Dermis microvascular lymphatic vessel endothelial cell (primary cell): Measurements from ENCODE around the gene EXOC6B. TPM values are rescaled to one million over a fixed set of nuclear protein-coding genes. Genes with fewer than 3 reads are reported as not detected.

Source experiments
- DNase-seq, 2 donors: peaks; one replicate each; pipeline versions ENCODE4 v3.0.0 to v3.0.0-alpha.2; 2010; ENCODE audit warnings: low read depth in 2 of 2
- total RNA-seq: library from RNA; depleted of rRNA; stranded (reverse); fragments of >200 nt; gene quantifications from 2 replicates; pipeline ENCODE4 v1.2.1, GENCODE V29; 2014

Gene EXOC6B
- total RNA-seq, 1 donor from 2014 or later: 12.1 TPM

DNA sequence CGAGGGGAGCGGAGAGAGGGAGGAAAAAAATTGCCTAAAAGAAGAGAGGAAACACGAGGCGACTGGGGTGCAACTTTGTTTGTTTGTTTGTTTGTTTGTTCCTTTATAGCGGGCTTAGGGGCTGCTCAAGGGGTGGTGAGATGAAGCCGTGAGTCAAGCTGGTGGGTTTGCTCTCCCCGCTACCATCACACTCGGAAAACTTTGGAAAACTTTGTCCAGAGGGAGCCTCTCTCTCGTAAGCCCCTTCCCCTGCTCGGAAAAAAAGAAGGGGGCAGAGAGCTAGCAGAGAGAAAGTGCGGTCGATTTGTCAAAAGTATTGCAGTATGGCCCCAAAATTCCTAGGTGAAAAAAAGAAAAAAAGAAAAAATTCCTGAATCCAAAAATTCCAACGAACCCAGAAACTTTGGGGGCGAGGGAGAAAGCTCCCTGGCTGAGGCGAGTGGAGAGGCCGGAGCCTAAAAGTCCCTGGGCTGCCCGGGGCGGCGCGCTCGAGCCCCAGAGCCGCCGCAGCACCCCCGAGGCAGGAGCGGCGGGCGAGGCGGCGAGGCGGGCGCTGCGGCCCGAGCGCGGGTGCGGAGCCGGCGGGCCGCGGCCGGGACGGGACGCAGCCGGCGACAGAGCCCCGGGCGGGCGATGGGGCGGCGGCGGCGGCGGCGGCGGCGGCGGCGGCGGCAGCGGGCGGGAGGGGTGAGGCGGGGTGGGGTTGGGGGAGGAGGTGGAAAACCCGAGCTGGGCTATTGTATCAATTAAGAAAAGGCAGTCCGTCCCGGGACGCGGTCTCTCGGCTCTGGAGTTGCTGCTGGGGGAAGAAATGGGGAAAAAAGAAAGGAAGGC is 677.6 kb downstream of the EXOC6B start:
- no peak for DNase-seq

DNA sequence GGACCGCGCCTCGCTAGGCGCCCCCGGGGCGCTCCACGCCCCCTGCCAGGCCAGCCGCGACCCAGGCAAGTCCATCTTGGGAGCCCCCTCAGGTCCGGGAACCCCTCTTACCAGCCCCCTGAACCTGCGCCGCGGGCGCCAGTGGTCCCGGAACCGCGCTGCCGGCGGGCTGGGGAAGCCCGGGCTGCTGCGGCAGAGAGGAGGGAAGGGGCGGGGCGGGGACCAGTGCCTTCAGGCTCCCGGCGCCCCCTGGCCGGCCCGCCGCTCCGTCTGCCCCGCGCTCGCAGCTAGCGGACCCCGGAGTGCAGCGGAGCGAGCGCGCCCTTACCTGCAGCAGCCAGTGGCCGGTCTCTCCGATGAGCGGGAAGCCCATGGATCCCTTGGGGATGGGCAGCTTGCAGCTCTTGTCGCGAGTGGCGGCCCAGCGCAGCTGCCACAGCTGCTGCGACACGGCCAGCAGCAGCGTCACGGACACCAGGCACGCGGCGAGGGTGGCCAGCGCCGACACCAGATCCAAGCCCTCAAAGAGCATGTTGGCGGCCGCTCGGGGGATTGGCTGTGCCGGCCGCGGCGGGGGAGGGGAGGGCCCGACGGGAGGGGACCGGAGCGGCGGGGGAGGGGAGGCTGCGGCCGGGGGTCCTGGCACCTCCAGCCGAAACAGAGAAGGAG is 678.4 kb downstream of the EXOC6B start, which contains the start of gene CYP26B1:
CYP26B1 (minus strand) TSS at position 560 of the 669 bp plus-strand sequence; CDS start at position 532, 28 bp downstream.
- DNase-seq: no peak

DNA sequence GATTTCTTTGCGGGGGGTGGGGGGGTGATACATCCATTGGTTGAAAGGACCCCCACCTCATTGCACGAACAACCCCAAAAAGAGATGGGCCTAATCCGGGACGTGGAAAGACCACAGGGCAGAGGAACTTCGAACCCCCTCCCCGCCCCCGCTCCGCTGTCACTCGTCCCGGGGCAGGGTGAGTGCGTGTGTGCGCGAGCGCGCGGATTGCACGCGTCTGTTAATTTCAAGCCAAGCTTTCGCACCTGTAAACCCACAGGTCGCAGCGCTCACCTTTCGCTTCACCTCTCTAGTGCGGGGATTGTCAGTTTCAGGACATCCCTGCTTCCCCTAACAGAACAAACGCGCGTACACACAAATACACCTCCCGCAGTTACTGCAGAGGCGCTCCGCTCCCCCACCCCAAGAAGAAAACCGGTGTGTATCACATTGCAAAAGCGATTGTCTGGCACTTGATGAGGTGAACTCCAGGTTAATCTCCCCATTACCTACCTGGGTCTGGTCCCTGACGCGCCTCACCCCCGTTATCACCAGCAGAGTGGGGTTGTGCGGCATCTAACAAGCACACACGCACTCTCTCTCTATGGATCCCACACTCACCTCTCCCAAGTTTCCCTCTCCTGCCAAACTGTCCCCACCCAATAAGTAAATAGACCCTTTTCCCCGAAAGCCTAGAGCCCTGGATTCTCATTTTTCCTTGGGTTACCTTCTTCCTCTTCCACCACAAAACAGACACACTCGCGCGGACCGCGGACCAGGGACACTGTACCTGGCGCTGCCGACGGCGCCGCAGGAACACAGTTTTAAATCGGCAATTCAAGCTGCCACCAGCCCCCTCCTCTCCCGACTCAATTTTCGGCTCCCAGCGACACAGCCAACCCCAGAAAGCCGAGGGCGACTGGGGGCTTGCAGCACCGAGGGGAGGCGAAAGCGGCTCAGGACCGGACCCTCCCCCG is 679.2 kb downstream of the EXOC6B start:
- no peak for DNase-seq

DNA sequence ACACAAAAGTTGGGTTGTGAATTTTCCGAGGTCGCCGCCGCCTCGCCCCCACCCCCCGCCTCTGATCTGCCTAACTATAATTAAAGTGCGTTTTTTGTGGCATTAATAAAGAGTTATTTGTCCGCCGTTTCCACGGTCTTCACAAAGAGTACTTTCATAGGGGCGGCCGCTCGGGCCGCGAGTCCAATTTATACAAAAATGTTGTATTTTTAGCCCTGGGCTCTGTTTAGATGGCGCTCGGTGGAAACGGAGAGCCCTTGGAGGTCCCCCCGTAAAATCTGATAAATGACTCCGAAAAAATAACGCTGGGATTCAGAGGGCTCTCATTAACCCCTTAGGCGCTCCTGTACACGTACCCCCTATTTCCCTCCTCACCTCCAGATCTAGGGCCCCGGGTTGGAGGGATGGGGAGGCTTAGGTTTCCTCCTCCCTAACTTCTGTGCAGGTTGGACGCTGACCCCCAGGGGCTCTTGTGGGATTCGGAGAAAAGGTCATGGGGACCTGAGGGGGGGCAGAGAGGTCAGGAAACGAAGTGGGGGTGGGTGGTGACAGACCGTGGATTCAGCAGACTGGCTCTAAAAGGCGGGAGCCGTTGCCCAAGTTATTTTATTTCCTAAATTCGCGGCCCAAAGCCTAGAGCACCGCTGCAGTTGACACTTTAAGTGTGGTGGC is 680.0 kb downstream of the EXOC6B start:
- no peak for DNase-seq

DNA sequence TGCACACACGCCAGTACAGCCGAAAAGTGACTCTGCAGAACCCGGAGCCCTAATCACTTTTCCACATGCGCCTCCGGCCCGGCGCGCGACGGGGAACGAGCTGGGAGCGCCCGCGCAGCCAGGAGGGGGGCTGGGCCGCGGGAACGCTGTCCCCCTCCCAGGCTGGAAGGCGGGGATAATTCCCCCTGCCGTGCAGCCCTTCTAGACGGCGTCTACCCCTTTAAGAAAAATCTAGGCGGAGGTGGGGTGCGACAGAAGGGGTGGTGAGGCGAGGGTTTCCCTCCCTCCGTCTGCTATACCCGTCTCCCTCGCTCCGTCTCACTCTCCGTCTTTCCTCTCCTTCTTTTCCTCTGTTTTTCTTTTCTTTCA is 680.6 kb downstream of the EXOC6B start:
- DNase-seq: no peak

DNA sequence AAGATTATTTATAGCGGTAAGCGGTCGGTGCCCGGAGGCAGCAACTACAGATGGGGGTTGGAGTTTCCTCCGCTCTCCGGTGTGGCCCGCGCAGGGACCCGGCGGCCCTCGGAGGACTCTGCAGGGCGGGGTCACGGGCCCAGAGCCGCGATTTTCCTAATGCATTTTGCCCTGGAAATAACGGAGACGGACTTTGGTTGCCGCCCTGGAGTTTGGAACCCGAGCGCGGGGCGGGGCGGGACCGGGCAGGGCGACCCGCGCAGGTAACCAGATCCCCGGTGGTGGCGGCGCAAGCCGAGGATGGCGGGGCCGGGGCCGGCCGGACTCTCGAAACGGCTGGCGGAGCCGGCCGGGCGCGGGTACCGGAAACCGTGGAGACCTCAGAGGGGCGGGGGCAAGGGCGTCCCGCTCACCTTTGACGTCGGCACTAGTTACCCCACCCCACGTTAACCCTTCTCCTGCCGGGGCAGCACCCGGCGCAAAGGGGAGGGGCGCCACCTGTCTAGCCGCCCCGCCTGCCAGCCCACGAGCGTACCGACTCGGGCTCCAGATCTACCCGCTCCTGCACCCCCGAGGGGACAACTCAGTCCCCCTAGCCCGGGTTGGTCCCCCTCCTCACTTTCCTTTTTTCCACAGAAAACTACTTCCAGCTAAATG is 681.1 kb downstream of the EXOC6B start:
- DNase-seq: no peak

DNA sequence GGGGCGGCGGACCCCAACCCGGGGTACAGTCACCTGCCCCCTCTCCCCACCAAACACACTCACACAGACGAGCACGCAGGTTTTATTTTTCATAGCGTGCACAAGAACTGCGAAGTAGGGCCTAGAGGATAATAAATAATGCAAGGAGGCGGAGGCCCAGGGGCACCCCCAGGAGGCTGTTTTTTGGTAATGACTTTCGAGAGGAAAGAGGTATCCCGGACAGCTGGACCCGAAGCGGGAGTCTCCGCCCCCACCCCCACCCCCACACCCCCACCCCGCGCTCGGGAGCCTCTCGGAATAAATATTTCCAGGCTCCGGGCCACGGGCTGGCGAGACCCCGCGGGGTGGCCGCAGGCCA is 681.6 kb downstream of the EXOC6B start:
- no peak for DNase-seq

DNA sequence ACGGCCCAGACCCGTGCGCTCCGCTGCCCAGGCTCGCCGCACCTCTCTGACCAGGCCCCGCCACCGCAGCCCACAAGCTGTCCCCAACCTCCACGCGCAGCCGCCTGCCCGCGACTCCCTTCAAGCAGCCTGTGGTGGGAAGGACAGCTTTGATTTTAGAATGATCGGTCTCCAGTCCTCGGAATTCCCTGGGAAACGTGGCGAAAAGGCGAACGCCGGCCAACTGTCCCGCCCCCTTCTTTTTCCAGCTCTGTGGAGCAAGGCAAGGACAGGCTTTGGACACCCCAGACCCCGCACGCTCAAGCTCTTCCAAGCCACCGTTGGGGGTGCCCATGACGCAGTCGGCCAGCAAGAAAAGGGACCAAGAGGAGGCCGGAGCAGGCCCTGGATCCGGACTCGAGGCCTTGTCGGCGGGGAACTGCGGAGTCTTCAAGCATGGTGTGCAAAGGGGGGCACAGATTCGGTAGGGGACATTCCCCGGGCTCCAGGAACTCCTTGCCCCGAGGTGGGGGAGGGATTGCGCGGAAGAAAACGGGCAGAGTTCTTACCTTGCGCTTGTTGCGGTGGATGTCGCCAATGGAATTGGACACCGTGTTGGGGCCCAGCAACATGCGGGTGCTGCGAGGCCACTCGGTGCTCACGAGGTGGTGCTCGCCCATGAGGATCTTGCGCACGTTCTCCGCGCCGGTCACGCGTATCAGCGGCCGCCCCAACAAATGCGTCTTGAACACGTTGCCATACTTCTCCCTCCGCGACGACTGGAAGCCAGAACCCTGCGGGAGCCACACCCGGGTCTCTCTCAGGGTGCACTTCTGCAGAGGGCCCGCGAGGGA is 682.2 kb downstream of the EXOC6B start:
- DNase-seq: no peak

DNA sequence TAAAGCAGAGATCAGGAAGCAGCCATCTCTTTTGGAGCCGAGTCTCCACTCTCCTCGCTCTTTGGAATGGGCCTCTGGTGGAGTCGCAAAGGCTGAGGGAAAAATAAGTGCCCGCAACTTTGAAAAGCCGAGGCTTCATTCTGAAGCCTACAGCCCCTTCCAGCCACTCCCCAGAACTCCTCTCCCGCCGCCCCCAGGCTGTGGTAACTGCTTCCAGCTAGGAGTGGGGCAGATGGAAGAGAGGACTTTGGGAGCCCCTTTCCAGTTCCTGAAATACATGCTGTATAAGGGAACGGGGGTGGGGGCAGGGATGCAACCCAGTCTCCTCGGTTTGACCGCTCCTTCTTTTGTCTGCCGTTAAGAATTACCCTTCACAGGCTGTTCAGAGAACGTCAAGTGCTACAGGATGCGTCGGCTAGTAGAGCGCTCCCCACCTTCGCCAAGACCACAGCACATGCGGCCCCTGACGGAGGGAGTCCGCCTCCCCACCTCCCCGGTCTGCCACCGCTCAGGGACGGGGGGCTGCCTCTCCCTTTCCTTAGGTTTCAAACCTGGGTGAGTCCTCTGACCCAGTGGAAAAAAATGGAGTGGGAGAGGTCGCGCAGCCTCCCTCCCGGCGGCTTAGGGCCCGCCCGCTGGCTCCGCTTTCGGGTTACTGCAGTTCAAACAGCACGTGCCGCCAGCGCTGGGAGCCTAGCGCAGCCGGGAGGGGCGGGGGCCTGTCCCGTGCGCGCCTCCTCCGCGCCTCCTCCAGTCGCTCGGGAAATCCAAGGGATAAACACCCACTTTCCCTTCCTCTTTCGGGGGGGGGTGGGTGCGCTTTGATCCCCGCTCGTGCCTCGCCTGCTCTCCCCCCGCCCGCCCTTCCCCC is 683.0 kb downstream of the EXOC6B start:
- DNase-seq: peak; percentile 6 to 38

DNA sequence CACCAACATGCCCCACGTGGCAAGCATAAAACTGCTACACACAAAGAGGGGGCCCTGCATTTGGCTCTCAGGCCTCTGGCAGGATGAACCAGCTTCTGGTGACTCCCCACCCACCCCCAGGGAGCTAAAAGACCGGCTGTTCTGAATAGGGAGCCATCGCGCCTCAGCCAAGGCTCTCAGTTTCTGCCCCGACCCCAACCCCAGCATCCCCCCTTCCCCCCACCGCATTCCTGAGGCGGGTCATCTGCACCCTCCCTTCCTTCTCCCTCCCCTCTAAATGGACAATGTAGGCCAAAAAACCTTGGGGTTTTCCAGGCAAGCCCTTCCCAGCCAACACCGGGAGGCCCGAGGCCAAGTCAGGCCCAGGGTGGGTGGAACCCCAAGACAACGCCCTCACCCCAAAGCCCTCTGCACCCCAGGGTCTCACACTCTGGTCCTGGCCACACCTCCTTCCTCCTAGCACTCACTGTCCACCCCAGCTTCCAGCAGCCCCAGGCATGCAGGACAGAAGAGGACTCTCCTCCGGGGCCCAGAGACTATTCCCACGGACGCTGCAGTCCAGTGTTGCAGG is 683.9 kb downstream of the EXOC6B start:
- no peak for DNase-seq

DNA sequence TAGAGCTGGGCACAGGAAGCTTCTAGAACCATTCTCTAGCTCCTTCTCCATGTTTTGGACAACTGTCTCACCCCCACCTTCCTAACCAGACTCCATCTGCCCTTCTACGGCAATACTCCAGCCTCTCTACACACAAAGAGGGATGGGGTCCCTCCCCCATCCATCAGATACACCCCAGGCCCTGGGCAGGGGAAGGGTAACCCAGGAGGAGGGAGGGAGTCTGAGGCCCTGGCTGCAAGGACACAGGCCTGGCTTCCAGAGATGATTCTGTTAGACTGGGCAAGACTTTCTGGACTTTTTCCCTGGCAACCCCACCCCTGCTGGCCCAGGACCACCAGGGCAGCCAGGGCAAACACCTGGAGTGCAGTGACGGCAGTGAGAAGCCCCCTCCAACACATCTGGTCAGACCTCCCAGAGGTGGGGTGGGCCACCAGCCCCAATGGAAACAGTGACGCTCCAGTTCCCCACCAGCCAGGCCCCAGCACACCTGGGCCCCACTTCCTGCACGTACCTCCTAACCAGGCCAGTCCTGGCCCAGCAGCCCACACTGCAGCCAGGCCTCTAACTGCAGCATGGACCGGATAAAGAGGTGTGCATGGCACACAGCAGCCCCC is 684.7 kb downstream of the EXOC6B start:
- no peak for DNase-seq

DNA sequence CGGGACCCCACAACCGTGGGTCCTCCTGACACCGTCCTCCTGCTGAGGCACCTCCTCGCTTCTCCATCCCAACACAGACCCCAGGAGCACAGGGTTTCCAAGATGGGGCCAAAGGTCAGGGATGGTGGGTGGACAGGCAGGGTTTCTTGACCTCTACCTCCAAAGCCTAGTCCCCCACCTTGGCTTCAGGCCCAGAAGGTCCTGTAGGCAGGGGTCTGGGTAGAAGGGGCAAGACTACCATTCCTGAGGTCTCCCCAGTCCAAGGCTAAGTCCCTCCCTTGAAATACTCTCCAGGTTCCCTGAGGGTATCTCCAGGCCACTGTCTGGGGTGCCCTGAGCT is 685.2 kb downstream of the EXOC6B start:
- no peak for DNase-seq

DNA sequence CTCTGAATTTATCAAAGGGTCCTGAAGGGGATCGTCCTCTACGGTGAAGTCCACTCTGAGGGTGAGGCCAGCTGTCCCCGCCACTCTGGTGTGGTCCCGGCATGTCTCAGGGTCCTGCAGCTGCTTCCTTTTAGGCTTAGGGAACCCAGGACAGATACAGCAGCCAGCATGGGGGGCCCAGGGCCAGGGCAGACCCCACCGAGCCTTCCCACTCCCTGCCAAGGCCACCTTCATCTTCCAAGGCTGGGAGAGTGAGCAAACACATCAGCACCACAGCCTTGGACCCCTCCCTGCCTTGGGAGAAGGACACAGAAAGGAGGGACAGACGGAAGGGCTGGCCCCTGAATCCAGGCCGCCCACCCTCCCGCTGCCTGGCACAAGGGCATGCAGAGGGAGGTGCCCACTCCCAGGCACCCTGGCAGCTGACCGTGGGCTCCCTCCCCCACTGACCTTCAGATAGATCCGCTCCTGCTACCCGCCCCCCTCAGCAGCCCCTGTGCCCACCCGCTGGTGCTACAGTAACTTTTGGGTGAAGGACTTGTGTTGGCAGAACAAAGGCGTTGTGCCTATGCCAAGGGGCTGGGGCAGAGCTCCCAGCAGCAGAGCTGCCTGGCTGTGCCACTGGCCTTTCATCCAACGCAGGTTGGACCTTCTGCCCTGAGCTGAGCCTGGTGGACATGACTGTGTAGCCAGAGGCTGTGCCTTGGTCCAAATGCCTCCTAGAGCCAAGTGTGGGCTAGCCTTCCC is 685.8 kb downstream of the EXOC6B start:
- no peak for DNase-seq

DNA sequence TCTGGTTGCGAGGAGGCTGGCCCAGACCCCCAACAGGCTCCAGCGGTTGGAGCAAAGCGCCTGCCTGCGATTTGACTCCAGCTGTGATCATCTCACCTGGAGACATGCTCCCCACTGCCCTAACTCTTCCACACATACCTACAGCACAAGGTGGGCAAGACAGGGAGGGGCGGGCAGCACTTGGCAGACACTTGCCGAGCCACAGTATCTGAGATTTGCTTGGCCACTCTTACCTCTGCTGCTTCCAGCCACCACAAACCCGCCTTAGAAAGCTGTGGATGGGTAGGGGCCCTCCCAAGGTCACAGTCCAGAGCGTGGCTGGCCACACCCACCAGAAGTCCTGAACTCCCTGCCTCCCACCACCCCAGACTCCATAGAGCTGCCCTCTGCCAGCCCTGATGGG is 686.4 kb downstream of the EXOC6B start:
- no peak for DNase-seq

DNA sequence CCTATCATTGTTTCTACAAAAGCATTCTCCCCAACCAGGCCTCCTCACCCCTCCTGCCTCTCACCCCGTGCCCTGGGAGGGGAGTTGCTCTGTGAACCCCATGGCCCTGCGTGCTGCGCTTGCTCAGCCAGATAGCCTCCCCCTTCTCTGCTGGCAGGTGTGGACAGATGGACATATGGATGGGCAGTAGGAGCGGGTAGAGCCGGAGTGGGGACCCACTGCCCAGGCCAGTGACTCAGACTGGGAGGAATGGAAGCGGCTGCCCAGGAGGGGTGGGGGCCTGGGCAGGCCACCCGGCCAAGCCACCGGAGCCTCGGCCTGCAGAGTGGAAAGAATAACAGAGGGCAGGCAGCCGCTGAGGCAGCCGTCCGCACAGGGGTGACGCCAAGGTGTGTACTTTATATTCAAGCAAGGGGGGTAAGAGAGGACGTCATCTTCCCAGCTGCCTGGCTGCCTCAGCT is 686.9 kb downstream of the EXOC6B start:
- DNase-seq: no peak

DNA sequence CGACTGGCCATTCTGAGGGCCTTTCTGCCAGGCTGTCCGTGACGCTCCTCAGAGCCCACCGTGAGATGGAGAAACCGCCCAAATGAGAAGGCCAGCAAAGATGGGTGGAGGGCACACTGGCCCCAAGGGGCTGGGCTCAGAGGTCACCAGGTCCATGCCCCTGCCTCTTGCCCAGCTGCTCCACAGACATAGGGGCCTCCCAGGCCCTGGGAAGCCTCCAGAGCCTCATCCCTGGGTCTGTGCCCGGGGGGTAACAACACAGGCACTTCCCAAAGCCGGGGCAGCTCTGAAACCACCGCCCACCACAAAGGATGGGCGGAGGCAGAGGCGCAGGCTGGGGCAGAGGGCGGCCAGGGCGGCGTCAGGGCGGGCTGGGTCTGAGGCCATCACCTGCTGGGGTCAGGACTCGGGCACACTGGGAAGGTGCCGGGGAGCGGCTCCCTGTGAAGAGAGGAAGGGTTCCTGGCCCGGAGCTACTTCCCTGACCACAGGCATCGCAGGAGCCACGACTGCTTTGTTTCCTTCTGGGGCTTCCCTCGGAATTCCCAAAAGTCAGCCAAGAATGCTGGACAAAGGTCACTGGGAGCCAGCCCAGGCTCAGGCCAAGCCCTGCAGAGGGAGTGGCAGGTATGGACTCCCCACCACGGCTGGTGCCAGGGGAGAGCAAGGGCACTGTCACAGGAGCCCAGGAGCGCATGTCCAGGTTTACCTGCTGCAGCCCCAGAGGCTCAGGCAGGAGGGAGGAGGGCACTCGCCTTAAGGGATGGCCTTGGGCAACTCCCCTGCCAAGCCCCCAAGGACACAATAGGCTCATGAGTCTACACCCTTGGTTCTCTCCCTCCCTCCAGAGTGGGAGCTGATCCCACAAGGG is 687.6 kb downstream of the EXOC6B start:
- no peak for DNase-seq
